Measurements from ENCODE around the gene NT5C2.

GRCh38 chr10:103078309-103078615, 114.8 kb downstream of the NT5C2 start:
- TF ChIP-seq CTCF (conservative IDR thresholded peaks at IDR 0.05 in 1 of 2, IDR thresholded peaks at IDR 0.05 in 1 of 2; ENCODE audit: low read depth in 1 of 2, low read length in 2 of 2) (no peak), EZH2 (IDR thresholded peaks at IDR 0.05; ENCODE audit: low read length, missing control alignments) (no peak)

All from fibroblast of lung (primary cell).